H9 (cell line): Measurements from ENCODE around the gene NEDD4L. TPM values are rescaled to one million over a fixed set of nuclear protein-coding genes. Genes with fewer than 3 reads are reported as not detected.

Source experiments
- DNase-seq: peaks from one replicate; pipeline ENCODE4 v3.0.0-alpha.2; 2017
- H2AFZ ChIP-seq: one replicate; pipeline ENCODE4 v1.6.1; 2013; ENCODE audit warnings: mild to moderate bottlenecking, low read length, control low read depth, moderate library complexity
- H2AK5ac ChIP-seq: 2 replicates; pipeline ENCODE4 v1.6.1; 2013; ENCODE audit warnings: low read length, control low read depth, mixed read lengths; ENCODE audit not compliant: insufficient read length
- H2BK120ac ChIP-seq: one replicate; pipeline ENCODE4 v1.6.1; 2013; ENCODE audit warnings: low read depth, mild to moderate bottlenecking, low read length, control low read depth, inconsistent platforms; ENCODE audit not compliant: poor library complexity, severe bottlenecking
- H2BK12ac ChIP-seq: 2 replicates; pipeline ENCODE4 v1.6.1; 2013; ENCODE audit warnings: low read length, control low read depth, mixed read lengths, low read depth; ENCODE audit not compliant: insufficient read length
- H2BK15ac ChIP-seq: 2 replicates; pipeline ENCODE4 v1.6.1; 2013; ENCODE audit warnings: low read depth, low read length, control low read depth
- H2BK20ac ChIP-seq: one replicate; pipeline ENCODE4 v1.6.1; 2013; ENCODE audit warnings: low read depth, mild to moderate bottlenecking, low read length, control low read depth, inconsistent platforms; ENCODE audit not compliant: poor library complexity, severe bottlenecking
- H2BK5ac ChIP-seq: 2 replicates; pipeline ENCODE4 v1.6.1; 2013; ENCODE audit warnings: low read length, control low read depth, mixed read lengths; ENCODE audit not compliant: insufficient read length
- H3K14ac ChIP-seq: 2 replicates; pipeline ENCODE4 v1.6.1; 2013; ENCODE audit warnings: low read length, control low read depth; ENCODE audit not compliant: insufficient read depth
- H3K18ac ChIP-seq: 2 replicates; pipeline ENCODE4 v1.6.1; 2013; ENCODE audit warnings: low read depth, mild to moderate bottlenecking, mixed read lengths, low read length, control low read depth; ENCODE audit not compliant: insufficient read length
- H3K23ac ChIP-seq: 2 replicates; pipeline ENCODE4 v1.6.1; 2013; ENCODE audit warnings: low read length, control low read depth, mixed read lengths, low read depth; ENCODE audit not compliant: insufficient read length
- H3K23me2 ChIP-seq: 2 replicates; pipeline ENCODE4 v1.6.1; 2013; ENCODE audit warnings: low read depth, mild to moderate bottlenecking, mixed read lengths, low read length, control low read depth; ENCODE audit not compliant: insufficient read length, poor library complexity, severe bottlenecking
- H3K27ac ChIP-seq: 2 replicates; pipeline ENCODE4 v1.5.1; 2013; ENCODE audit warnings: low read length, control low read depth, mixed read lengths, low read depth; ENCODE audit not compliant: insufficient read length
- H3K27me3 ChIP-seq: 2 replicates; pipeline ENCODE4 v1.6.1; 2013; ENCODE audit warnings: low read length, control low read depth, inconsistent platforms; ENCODE audit not compliant: insufficient read depth
- H3K4ac ChIP-seq: 2 replicates; pipeline ENCODE4 v1.6.1; 2013; ENCODE audit warnings: low read depth, mild to moderate bottlenecking, control low read depth, inconsistent platforms, low read length, moderate library complexity
- H3K4me1 ChIP-seq: 2 replicates; pipeline ENCODE4 v1.6.1; 2013; ENCODE audit warnings: low read length, control low read depth, inconsistent platforms; ENCODE audit not compliant: insufficient read depth
- H3K4me2 ChIP-seq: 2 replicates; pipeline ENCODE4 v1.6.1; 2013; ENCODE audit warnings: low read length, control low read depth, mixed read lengths; ENCODE audit not compliant: insufficient read length, insufficient read depth
- H3K56ac ChIP-seq: 2 replicates; pipeline ENCODE4 v1.6.1; 2013; ENCODE audit warnings: low read depth, mild to moderate bottlenecking, mixed read lengths, low read length, control low read depth; ENCODE audit not compliant: insufficient read length
- H3K79me1 ChIP-seq: 2 replicates; pipeline ENCODE4 v1.6.1; 2013; ENCODE audit warnings: low read depth, mild to moderate bottlenecking, moderate library complexity, low read length, control low read depth, inconsistent platforms; ENCODE audit not compliant: insufficient read depth, poor library complexity, severe bottlenecking
- H3K79me2 ChIP-seq: 2 replicates; pipeline ENCODE4 v1.6.1; 2013; ENCODE audit warnings: low read length, control low read depth, inconsistent platforms; ENCODE audit not compliant: insufficient read depth
- H3K9ac ChIP-seq: 2 replicates; pipeline ENCODE4 v1.6.1; 2013; ENCODE audit warnings: low read length, control low read depth, mixed read lengths; ENCODE audit not compliant: insufficient read length; ENCODE audit errors: extremely low read depth
- H3K9me3 ChIP-seq: one replicate; pipeline ENCODE4 v1.6.1; 2013; ENCODE audit warnings: low read depth, low read length, inconsistent platforms; ENCODE audit not compliant: control insufficient read depth
- H3T11ph ChIP-seq: one replicate; pipeline ENCODE4 v1.6.1; 2013; ENCODE audit warnings: mild to moderate bottlenecking, low read length, control low read depth, inconsistent platforms
- H4K20me1 ChIP-seq: one replicate; pipeline ENCODE4 v1.6.1; 2013; ENCODE audit not compliant: control insufficient read depth, insufficient read length, insufficient read depth
- H4K5ac ChIP-seq: 2 replicates; pipeline ENCODE4 v1.6.1; 2013; ENCODE audit warnings: low read depth, mild to moderate bottlenecking, mixed read lengths, low read length, control low read depth; ENCODE audit not compliant: insufficient read length
- H4K8ac ChIP-seq: replicated peaks from 2 replicates; pipeline ENCODE4 v1.6.1; 2013; ENCODE audit warnings: low read length, control low read depth, mixed read lengths, low read depth; ENCODE audit not compliant: insufficient read length
- H4K91ac ChIP-seq: 2 replicates; pipeline ENCODE4 v1.6.1; 2013; ENCODE audit warnings: low read depth, mild to moderate bottlenecking, moderate library complexity, mixed read lengths, low read length, control low read depth; ENCODE audit not compliant: insufficient read length
- H3K27ac Mint-ChIP-seq, 3 experiments: 2 replicates in 2 of 3; 3 replicates in 1 of 3; pipeline ENCODE4 v1.8.0; 2020 to 2021; ENCODE audit warnings: mixed read lengths in 3 of 3, mild to moderate bottlenecking in 1 of 3, moderate library complexity in 1 of 3
- H3K27me3 Mint-ChIP-seq: 2 replicates; pipeline ENCODE4 v1.8.0; 2021; ENCODE audit warnings: low read depth, mild to moderate bottlenecking, moderate library complexity, mixed read lengths
- H3K36me3 Mint-ChIP-seq, 3 experiments: 2 replicates in 2 of 3; 3 replicates in 1 of 3; pipeline ENCODE4 v1.8.0; 2020 to 2021; ENCODE audit warnings: low read depth in 3 of 3, mixed read lengths in 3 of 3; ENCODE audit not compliant: insufficient read depth in 1 of 3
- H3K4me1 Mint-ChIP-seq, 2 experiments: 2 replicates each; pipeline ENCODE4 v1.8.0; 2020; ENCODE audit warnings: mixed read lengths in 2 of 2
- H3K4me3 Mint-ChIP-seq, 2 experiments: 2 replicates in 1 of 2; 3 replicates in 1 of 2; pipeline ENCODE4 v1.8.0; 2020 to 2021; ENCODE audit warnings: mild to moderate bottlenecking in 2 of 2, mixed read lengths in 2 of 2, moderate library complexity in 1 of 2
- H3K9me3 Mint-ChIP-seq, 2 experiments: 2 replicates in 1 of 2; 3 replicates in 1 of 2; pipeline ENCODE4 v1.8.0; 2020; ENCODE audit warnings: mild to moderate bottlenecking in 2 of 2, mixed read lengths in 2 of 2, moderate library complexity in 1 of 2
- WGBS: extraction: QIAGEN DNeasy Blood & Tissue Kit; methylation state at CpG from one replicate; pipeline ENCODE4 v1.1.7; 2013; ENCODE audit warnings: missing lambda C conversion rate, low lambda C conversion rate, mixed read lengths; ENCODE audit not compliant: insufficient read length; ENCODE audit errors: extremely low coverage; 5-methylcytosine and 5-hydroxymethylcytosine counted together
- total RNA-seq: library from RNA; stranded (reverse); gene quantifications from 2 replicates; pipeline ENCODE4 v1.2.1, GENCODE V29; 2021
- TF ChIP-seq, protein P1 (sequence below): fragments of 200-600 bp; sonication (generic); conservative IDR thresholded peaks from 3 replicates; pipeline ENCODE4 v1.8.0; 2021; ENCODE audit warnings: antibody characterized with exemption, mild to moderate bottlenecking

The NEDD4L gene
- total RNA-seq, 1 experiment from 2014 or later, result 76.3 TPM

DNA sequence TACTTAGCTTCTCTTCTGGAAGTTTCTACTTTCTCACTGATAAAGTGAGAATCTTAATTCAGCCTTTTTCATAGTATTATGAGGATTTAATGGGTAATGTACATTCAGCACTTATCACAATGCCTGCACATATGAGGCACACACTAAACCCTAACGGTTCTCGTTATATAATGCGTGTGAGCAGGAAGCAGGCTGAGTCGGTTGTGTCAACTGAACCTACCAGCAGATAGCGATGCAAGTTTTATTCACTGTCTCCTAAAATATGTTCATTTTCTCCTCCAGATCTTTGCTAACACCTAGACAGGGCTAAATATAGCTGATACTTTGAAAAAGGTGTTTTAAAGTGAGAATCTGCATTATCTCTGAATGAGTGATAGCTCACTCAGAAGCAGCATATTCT is 383.3 kb downstream of the NEDD4L start:
- Histone ChIP-seq H3K4ac (no peak overlapping the region), H4K91ac (no peak overlapping the region), H3K4me1 (no peaks in the 10 kb centered on the region), H3K18ac (no peak overlapping the region), H2BK120ac (no peak overlapping the region), H4K5ac (no peak overlapping the region), H3K14ac (no peak overlapping the region), H3K9me3 (no peaks in the 10 kb centered on the region), H4K8ac (no peak overlapping the region), H3K23ac (no peak overlapping the region), H2BK12ac (no peak overlapping the region), H3K9ac (no peak overlapping the region), H3K79me2 (no peaks in the 10 kb centered on the region), H3K56ac (no peak overlapping the region), H2BK20ac (no peak overlapping the region), H3K4me2 (no peak overlapping the region), H3K79me1 (no peaks in the 10 kb centered on the region), H2BK5ac (no peak overlapping the region), H4K20me1 (no peaks in the 10 kb centered on the region), H3T11ph (no peak overlapping the region), H3K23me2 (no peaks in the 10 kb centered on the region), H2AFZ (no peak overlapping the region), H2BK15ac (no peak overlapping the region), H2AK5ac (no peak overlapping the region), H3K27me3 (no peaks in the 10 kb centered on the region), H3K27ac (no peak overlapping the region)
- H3K4me1 Mint-ChIP-seq, result peaks cover 8 to 17% of the 10 kb centered on the region in 2 experiments
- no peak overlapping the region for H3K27ac Mint-ChIP-seq
- DNase-seq, result no peak
- no peak overlapping the region for H3K4me3 Mint-ChIP-seq
- H3K27me3 Mint-ChIP-seq, result no peaks in the 10 kb centered on the region
- no peaks in the 10 kb centered on the region for H3K36me3 Mint-ChIP-seq
- TF ChIP-seq, protein P1, sequence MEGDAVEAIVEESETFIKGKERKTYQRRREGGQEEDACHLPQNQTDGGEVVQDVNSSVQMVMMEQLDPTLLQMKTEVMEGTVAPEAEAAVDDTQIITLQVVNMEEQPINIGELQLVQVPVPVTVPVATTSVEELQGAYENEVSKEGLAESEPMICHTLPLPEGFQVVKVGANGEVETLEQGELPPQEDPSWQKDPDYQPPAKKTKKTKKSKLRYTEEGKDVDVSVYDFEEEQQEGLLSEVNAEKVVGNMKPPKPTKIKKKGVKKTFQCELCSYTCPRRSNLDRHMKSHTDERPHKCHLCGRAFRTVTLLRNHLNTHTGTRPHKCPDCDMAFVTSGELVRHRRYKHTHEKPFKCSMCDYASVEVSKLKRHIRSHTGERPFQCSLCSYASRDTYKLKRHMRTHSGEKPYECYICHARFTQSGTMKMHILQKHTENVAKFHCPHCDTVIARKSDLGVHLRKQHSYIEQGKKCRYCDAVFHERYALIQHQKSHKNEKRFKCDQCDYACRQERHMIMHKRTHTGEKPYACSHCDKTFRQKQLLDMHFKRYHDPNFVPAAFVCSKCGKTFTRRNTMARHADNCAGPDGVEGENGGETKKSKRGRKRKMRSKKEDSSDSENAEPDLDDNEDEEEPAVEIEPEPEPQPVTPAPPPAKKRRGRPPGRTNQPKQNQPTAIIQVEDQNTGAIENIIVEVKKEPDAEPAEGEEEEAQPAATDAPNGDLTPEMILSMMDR, result no peak
- no CpG with 5 or more reads among the region's 5 CpGs for WGBS
- no peaks in the 10 kb centered on the region for H3K9me3 Mint-ChIP-seq
